GM19193 (cell line): ENCODE data around the gene CDC25C.

Source experiments
- POLR2A ChIP-seq: IDR thresholded peaks from 4 replicates; pipeline ENCODE4 v1.6.1; 2011; ENCODE audit not compliant: insufficient read depth, insufficient read length; ENCODE audit errors: extremely low read depth

CDC25C gene

DNA sequence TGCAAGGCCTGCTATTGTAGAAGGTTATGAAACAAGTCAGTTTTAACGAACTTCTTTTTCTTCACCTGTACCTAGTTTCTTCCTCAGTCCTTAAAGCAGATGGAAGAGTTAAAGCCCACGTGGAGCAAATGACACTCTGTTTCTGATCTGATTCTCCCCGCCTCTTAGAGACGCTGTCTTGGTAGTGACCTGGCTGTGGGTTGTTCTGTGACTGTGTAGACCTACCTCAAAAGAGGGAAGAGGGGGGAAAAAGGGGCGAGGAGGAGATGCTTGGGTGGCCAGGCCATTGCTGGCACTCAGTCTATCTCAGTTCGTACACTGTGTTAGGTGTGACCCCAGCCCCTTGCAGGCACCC lies 57.8 kb downstream of the CDC25C start:
- no peak for TF ChIP-seq POLR2A

DNA sequence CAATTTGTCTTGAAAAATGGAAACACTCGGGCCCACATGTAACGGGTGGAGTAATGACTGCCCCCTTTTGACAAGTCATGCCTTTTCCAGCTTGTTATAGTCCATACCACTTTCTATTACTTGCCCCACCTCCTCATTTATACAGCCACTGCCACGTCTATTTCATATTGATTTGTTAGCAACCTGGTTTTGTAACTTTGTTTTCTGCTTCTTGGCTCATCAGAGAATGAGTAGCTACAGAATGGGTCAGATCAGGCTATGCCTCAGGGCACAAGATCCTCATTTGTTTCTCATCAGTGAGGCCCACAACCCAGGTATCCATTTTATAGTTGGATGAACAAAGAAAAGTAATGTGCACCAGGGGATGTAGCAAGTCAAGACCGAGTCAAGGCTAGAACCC lies 58.9 kb downstream of the CDC25C start:
- TF ChIP-seq POLR2A, result no peak

DNA sequence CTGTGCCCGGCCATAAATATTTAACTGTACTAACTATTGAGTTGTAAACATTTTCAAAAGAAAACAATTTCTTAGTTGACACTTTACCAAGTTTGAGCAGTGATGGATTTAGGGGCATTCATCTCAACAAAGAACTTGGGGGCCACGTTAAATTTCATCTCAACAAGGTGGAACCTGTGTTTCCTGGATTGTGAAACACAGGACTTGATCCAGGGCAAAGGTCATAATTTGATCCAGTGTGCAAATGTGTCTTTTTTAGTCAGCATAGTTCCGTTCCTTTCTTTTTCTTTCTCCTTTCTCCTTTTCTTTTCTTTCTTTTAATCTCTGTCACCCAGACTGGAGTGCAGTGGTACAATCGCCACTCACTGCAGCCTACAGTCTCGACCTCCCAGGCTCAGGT lies 60.3 kb downstream of the CDC25C start:
- TF ChIP-seq POLR2A, result no peak

DNA sequence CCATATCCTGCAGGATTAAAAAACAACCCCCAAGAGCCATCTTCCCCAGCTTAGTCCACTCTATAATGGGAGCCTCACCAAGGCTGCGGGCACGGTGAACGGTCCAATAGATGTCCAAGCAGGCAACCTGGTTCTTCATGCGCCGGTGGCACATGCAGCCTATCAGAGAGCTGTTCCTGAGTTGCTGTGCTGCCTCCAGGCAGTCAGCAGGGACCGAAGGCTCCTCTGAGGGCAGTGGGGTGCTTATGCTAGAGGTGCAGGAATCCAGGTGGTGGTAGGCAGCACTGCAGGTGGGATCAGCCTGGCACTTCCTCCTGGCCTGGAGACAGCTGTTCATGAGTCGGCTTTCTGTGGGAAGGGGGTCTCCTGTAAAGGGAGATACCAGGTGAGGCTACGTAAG lies 67.4 kb downstream of the CDC25C start:
- no peak for TF ChIP-seq POLR2A

- TF ChIP-seq POLR2A, result no peak
These were observed 68.0 kb downstream of the CDC25C start for GRCh38 chr5:138263581-138263980.

GRCh38 chr5:138258704-138259292 lies 72.8 kb downstream of the CDC25C start:
- TF ChIP-seq POLR2A, result no peak

GRCh38 chr5:138257583-138257982 lies 74.0 kb downstream of the CDC25C start:
- TF ChIP-seq POLR2A, result no peak

DNA sequence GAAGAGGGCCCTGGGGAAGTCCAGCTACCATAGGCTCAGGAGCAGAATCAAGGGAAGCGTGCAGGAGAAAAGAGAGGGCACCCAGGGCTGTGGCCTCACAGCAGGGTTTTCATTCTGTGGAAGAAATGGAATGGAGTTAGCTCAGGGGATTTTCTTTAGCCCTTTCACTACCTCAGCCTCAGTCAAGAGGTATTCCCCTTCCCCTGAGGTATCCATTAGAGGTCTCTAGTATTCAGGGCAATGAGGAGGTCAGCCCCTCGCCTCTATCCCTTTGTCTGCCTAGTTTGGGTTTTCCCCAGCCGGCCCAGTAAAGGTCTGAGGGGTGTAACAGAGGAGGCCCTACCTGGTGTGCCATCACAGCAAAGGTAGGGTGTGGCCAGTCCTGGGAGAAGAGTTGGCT lies 78.7 kb downstream of the CDC25C start:
- no peak for TF ChIP-seq POLR2A

DNA sequence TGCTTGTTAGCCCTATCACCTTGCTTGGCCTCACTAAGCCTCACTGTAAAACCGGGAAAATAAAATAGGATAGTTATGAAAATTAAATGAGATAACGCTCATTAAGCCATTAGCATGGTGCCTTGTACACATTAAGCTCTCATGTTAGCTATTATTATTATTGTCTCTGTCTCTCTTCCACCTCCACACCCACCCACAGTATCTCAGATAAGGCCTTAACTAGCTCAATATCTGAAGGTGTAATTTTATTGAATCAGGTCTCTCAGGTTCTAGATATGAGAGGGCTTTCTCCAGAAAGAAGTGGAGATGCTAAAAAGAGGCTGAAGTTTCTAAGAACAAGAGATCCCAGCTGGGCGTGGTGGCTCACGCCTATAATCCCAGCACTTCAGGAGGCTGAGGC lies 84.8 kb downstream of the CDC25C start:
- no peak for TF ChIP-seq POLR2A

DNA sequence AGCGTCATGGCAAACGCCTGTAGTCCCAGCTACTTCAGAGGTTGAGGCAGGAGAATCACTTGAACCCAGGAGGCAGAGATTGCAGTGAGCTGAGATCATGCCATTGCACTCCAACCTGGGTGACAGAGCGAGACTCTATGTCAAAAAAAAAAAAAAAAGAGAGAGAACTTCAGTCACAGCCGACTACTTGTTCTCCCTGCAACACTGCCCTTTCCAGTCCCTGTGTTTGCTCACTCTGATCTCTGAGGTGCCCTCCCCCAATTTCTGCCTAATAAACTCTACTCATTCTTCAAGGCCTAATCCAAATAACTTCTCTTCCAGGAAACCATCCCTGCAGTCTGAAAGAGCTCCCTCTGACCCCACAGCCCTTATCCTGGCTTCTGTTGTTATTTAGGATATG lies 85.3 kb downstream of the CDC25C start:
- no peak for TF ChIP-seq POLR2A

GRCh38 chr5:138245717-138246116 lies 85.9 kb downstream of the CDC25C start:
- TF ChIP-seq POLR2A, result no peak

- no peak for TF ChIP-seq POLR2A
These were observed 87.8 kb downstream of the CDC25C start for GRCh38 chr5:138243794-138244193.

DNA sequence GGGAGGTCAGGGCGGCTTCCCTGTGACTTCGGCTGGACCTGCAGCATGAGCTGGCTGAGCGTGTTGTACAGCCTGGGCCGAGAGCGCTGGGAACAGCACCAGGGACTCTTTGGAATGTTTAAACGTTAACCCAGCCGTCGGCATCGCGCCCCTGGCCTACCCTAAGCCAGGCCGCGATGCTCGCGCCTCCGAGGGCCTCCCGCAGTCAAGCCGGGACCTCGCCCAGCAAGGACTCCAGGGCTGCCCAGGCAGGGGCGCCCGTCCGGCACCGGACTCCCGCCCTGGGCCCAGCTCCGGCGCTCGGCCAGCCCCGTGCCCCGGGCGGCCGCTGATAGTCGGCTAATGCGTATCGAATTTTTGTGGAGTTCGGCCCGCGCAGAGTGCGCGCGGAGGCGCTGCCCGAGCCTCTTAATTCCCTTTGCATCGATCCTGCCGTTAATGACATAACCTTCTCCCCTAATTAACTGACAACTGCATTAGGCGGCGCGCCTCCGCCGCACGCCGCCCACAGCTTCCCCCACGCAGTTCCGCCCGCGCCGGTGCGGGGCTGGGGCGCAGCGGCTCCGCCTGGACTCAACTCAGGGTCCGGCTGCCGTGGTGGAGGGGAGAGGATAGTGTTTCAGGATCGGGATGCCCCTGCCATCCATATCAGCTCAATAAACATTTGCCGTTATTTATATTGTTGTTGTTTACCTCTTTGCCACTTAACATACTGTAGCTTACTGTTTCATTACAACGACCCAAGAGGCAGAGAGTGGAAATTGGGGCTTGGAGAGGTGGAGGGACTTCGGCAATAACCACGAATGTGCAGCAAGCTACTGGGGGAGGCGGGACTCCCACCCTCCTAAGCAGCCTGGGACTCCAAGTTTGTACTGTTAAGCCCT lies 89.7 kb downstream of the CDC25C start:
- no peak for TF ChIP-seq POLR2A

GRCh38 chr5:138240650-138241385 lies 90.8 kb downstream of the CDC25C start:
- TF ChIP-seq POLR2A, result no peak

- TF ChIP-seq POLR2A, result no peak
These were observed 93.6 kb downstream of the CDC25C start for GRCh38 chr5:138238034-138238433.
